HG02970 (cell line): ENCODE results near the gene LRRC8C.
"Not testable (repeated sequence)": the region's sequence is repeated elsewhere in the genome, so short reads cannot be mapped to it uniquely, and the experiment has no call there.

ENCODE experiments used
- ATAC-seq: cut with Tn5 transposase; IDR thresholded peaks from one replicate; pipeline ENCODE4 v1.9.1; 2021; ENCODE audit warnings: mild to moderate bottlenecking, moderate library complexity, moderate number of reproducible peaks; ENCODE audit not compliant: unreplicated experiment, low FRiP score

The LRRC8C gene

DNA sequence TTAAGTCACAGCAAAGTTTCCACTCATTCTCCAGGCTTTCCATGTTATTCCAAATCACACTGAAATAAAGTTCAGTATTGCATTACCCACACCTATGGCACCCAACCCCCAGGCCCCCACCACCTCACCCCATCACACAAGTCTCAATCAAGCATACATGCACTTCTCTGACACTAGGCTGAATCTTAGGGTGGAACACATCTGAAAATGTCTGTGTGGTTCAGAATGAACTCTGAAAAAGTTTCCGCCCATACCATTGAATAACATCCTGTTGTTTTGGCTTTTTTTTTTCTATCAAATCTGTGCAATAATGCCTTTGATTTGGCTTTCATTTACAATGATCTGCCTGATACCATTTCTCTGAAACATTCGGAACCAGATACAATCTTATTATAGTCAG lies 25.8 kb upstream of the LRRC8C start:
- ATAC-seq, result no peak

DNA sequence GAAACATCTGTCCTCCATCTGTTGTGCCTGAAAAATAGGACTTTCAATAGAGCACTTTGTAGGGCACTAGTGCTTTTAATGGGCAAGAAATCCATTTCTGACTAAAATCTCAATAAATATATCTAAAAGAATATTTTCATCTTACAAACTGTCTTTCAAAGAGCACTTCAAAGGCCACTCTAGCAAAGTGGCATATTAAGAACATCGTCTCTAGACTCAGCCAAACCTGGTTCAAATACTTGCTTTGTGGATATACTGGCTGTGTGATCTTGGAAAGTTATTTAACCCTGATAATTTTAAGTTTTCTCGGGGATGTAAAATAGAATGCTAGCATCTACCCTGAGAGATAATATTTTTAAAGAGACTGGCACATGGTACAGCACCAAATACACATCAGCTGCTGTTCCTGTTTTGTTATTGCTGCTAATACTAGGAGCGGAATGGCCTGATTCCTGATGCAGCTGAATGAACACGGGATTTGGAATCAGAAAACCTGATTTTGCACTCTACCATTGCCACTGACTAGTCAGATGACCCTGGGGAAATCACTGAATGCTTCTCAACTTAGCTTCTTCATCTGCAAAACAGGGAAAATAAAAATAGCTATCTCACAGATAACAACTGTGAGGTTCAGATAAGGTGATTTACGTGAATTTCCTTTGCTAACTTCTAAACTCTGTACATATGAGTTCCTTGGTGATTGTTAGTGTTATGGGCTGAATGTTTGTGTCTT lies 25.2 kb upstream of the LRRC8C start:
- ATAC-seq, result no peak

DNA sequence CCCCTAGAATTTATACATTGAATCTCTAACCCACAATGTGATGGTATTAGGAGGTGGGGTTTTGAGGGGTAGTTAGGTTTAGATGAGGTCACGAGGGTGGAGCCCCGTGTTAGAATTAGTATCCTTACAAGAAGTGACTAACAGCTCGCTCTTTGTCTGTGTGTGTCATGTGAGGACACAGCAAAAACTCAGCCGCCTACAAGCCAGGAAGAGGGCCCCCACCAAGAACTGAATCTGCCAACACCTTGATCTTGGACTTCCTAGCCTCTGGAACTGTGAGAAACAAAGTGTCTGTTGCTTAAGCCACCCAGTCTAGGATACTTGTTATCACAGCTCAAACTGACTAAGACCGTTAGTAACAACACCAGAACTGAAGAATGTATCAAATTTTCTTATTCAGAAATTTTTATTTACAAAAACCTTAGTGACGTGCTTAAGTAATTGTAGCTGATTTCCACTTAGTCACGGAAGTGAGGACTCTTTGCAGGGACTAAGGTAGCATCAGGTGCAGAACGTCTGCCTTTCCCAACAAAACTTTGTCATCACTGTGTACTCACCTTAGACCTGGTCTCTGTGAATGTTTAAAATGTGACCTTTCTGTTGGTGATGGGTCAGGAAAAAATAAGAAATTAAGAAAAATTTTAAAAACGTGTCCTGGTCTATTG lies 24.5 kb upstream of the LRRC8C start:
- no peak for ATAC-seq

DNA sequence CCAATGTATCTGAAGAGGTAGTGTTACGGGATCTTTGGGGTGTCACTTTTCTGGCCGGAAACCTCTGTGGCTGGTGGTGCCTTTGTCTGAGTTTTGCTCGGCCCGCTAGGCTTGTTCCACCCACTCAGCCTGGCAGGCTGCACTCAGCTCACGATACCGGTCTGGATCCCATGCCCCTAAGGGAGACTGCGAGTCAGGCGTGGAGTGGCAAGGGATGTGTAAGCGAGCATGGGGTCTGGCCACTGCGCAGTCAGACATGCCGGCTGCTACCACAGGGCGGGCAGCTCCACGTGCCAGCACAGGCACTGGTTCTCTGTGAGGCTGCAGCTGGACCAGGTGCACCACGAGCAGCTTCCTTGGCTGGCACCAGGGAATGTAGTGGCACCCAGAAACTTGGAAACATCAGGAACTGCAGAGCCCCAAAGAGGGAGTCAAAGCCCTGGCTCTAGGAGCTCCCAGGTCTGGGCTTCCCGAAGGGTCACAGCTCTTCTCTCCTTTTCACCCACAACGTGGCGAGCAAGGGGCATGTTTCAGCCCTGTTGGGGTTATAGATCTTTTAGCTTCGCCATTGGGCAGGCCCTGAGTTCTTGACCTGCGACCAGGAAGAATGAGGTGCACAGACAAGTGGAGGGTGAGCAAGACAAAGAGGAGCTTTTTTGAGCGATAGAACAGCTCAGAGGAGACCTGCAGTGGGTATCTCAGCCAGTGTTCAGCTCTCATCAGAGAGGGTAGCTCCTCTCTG lies 23.8 kb upstream of the LRRC8C start:
- ATAC-seq, result no peak

DNA sequence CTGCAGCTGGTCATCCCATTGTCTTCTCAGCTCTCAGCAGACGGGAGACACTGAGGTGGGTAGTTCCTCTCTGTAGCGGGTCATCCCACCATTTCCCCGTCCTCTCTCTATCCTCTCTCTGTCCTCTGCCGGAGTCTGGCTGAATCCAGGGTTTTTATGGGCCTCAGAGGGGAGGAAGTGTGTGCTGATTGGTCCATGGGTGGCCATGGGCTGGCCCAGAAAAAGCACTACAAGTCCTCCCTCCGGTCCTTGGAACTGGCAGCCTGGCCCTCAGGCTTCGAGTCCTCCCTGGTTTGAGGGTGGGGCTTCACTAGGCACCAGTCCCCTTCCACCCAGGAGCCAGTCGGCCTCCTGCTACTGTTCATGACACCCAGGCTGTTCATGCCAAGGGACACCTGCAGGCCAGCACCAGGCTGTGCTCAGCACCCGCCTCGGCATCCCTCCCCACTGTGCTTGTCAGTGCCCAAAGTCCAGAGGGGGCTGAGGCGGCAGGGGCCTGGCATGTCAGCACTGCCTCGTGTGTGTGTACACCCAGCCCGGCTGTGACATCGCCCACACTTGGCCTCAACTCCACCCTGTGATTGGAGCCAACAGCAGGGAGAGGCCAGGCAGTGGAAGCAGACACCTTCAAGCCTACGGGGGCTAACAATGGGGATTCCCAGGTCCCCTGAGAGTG lies 23.0 kb upstream of the LRRC8C start:
- no peak for ATAC-seq

DNA sequence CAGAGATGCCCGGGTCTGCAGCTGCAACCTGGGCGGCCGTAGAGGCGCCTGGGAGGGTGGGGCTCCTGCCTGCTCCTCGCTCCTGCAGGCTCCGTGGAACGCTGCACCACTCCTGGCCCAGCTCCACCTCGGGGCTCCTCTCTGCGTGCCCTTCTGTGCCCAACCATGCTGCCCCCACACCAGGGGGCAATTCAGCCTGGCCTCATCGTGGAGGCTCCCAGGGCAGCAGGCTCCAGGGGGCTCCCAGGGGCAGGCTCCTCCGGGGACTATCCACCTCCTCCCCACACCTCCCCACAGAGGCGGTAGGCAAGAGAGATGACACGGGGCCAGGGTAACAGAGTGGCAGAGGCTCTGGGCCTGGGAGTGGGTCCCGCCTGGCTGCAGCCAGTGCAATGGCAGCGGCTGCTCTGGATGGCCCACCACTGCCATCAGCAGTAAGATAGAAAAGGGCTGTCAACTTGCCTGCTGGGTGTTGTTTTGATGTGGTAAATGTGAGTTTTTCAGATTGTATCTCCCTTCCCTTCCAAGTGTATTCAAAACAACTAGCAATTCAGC lies 22.4 kb upstream of the LRRC8C start:
- no peak for ATAC-seq

DNA sequence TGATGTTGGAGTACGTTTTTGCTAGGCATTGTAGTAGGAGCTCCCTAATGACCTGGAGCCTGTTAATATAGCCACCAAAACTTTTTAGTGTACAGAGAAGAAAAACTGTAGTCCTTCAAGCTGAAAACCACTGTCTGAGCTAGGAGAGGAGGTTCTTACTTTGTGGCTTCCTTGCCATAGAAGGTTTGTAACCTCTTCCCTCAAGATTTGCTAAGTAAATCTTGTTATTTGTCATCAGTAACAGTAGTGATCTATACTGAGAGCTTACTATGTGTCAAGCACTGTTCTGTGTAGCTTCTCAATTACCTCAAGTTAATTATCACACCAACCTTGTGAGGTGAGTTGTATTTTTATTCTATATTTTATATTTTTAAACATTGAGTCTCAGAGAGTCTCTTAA lies 21.2 kb upstream of the LRRC8C start:
- ATAC-seq, result peak; percentile 95

DNA sequence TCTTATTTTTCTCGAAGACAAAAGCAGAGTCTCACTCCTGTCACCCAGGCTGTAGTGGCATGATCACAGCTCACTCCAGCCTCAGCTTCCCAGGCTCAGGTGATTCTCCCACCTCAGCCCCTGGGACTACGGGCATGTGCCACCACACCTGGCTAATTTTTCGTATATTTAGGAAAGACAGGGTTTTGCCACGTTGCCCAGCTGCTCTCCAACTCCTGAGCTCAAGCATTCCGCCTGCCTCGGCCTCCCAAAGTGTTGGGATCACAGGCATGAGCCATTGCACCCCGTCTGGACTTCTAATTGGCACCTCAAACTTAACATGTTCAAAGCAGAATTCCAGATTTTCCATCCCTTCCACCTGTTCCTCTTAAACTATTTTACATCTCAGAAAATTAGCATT lies 19.0 kb upstream of the LRRC8C start:
- ATAC-seq, result no peak

DNA sequence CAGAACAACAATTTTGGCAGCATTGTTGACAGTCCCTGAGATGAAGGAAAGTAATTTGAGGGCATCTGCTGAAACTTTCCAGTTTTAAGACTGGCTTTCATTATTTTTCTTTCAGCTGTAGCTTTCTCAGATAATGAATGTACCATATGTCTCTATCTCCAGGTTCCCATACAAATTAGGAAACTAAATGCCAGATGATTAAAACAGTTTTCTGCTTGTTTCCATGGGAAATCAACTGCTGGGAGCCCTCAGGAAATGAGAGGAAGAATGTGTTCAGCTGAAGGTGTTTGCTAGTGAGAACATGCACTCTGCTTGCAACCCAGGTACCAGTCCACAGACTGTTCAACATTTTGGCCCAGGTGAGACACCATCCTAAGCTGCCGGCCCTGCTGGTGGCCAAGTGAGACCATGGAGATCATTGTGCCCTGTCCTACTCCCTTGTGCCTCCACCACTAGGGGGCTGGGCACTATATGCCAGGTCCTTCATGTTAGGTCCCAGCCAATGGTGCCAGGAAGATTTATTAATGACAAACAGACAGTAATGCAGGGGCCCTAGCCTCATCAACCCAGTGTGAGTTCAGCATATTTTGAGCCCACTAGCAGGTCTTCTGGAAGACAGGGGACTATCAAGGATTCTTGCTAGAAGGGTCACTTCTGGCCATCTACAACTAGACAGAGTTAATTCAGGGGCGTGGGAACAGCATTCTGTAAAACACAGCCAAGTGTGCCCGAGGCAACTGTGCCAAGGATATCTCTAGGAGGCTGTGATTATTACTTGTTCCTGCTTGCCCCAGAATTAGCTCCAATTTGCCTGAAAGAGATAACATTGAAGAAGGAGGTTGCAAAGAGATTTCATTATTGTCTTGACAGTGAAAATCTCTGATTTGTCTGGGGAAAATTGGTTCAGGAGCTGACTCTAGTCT lies 17.0 kb upstream of the LRRC8C start:
- ATAC-seq, result no peak

DNA sequence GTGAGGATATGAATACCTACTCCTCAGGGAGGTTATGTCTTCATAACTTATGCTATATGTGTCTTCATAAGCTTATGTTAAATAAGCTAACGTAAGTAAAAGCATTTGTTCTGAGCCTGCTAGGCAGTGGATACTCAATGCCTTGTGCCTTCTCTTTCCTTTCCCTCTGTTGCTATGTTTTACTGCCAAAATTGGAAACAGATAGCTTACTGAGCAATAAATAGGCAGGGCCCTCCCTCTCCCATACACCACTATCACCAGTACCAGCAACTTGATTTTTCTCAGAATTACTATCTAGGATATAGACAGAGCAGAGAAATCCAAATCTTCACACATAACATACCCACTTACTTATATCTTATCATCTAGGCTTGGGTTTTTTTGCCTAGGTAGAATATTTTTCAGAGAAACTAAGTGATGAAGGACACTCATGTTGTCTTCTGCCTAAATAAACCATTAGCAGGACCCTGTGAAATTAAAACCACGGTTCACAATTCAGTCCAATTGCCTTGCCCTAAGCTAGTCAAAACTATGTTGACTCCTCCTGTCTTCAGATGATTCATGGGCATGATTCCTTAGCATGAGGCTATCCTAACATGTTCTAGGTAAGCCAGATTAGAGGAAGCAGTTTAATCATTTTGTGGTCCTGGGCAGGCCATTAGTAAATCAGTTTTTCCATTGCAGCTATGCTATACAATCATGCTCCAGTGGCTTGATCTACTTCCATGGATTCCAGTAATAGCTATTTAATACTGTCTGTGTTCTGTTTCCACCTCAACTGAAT lies 15.9 kb upstream of the LRRC8C start:
- ATAC-seq, result no peak

DNA sequence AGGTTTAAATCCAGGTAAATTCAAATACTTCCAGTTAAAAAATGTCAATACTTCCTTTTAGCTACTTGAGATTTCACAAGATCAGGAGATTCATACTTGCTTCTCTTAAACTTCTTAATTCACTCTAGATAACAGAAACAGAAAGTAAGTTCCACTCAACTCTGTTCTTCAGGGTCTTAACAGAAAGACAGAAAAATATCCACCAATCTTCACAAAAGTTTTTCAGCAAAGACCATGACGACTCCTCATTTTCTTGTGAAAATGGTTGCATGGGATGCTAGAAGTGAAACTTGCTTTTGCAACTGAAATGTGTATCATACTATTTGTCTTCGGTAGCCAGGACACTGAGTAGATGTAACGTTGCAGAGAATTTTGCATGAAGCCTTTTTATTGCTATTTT lies 12.3 kb upstream of the LRRC8C start:
- ATAC-seq, result no peak

DNA sequence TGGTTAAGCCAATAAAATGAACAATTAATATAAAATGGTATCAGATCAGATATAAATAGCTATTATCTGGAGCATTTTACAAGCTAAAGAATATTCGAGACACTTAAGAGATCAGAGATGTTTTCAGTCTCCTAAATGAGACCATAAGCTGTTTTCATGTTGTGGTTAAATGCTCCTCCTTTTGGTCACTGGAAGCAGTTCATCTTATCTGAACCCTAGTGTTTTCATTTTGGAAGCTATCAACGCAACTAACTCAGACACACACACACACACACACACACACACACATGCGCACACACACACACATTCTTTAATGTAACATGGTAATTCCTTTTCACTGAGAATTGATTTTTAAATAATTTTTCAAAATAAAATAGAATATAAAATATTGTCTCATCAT lies 10.0 kb upstream of the LRRC8C start:
- no peak for ATAC-seq

DNA sequence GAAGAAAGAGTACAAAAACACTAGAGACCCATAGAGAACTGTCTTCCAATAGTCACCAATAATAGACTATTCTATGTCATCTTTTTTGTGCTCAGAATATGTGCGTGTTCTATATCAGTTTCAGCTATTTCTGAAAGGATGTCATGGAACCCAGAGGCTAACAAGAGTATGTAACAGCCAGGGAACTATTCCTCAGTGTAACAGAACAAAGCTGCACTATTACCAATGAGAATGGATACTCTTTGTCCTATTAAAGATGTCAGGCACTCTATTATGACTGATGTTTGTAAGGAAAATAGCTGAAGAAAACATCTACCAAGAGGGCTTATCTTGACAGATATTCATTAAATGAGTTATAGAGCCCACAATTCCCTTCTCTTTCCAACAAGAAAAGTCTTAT lies 8.6 kb upstream of the LRRC8C start:
- no peak for ATAC-seq

DNA sequence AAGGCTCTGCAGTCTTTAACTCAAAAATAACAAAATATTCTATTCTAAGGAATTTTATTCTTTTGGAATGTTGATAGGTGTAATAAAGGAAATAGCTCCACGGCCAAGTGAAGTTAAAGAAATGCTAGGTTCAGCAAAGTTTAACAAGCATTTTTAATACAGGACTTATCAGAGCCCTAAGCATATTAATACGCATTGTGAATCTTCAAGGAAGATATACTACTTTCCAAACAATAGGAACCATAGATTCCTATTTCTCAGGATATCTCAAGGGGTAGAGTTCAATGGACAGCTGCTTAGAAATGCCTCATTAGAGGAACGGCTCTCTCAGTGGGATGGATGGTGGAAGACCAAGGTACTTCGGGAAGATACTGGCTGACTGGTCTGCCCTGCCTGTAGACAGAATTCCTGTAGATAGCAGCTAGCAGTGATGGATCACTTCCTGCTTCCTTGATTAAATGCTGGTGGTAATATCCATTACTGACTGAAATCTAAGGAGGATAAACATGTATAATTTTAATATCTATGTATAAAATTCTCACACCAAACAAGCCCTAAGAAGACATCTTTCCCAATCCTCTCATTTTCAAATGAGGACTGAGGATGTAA lies 8.1 kb upstream of the LRRC8C start:
- no peak for ATAC-seq

DNA sequence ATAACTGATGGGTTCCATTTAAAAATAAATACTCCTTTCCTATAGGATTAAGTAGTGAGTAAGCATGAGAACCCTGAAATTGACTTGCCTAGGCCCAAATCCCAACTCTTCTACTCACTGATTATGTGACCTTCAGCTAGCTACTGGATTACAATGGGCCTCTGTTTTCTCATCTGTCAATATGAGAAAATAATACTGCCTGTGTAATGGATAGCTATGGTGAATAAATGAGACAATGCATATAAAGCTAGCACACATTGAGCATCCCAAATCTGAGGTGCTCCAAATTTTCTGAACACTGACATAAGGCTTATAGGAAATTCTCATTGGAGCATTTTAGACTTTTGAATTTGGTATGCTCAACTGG lies 5.3 kb upstream of the LRRC8C start:
- ATAC-seq, result no peak

DNA sequence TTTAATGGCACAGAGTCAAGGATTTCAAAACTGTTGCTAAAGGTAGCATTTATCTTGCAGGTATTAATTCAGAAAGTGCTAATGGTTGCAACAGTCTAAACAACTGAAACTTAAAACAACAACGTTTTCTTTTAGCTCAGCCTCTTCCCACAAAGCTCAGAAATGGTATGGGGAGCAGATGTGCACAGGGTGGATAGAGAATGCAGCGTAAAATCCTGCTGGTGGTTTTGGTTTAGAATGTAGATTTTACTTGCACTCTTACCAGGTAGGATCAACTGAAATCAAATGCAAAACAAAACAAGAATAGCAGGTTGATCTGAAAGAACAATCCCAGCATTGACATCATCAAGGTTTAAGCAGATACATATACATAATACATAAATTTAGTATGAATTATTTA lies 3.8 kb upstream of the LRRC8C start:
- ATAC-seq, result no peak

DNA sequence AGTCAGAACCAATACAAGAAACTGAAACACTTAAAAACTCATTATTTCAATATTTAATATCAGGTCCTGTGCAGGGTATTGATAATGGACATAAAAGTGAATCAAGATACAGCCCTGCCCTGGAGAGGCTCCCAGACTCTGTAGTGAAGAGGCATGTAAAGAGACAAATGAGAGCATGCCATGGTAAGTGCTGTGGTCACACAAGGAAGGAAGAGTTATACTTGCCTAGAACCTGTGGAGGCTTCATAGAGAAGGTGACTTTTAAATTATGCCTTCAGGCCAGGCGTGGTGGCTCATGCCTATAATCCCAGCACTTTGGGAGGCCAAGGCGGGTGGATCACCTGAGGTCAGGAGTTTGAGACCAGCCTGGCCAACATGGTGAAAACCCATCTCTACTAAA lies 3.3 kb upstream of the LRRC8C start:
- ATAC-seq, result not testable (repeated sequence)

DNA sequence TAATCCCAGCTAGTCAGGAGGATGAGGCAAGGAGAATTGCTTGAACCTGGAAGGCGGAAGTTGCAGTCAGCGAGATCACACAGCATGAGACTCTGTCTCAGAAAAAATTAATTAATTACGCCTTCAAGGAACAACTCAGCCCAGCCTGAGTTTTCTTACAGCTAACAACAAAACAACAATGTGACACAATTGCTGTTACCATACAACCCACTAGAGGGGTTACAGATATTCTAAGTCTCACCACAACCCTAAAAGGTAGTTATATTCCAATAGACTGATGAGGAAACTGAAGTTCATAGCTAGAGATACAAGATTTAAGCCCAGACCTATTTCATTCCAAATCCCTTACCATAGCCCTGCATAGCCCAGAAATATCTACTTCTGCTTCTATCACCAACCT lies 2.9 kb upstream of the LRRC8C start:
- ATAC-seq, result no peak
